HG03045 (cell line): ENCODE data around the gene GAREM1.

Source experiments
- ATAC-seq: cut with Tn5 transposase; IDR thresholded peaks from one replicate; pipeline ENCODE4 v1.9.1; 2021; ENCODE audit warnings: mild to moderate bottlenecking, moderate library complexity; ENCODE audit not compliant: unreplicated experiment

Gene GAREM1

GRCh38 chr18:32335228-32335627, 135.5 kb downstream of the GAREM1 start:
- ATAC-seq: no peak

- ATAC-seq: no peak
Measured at GRCh38 chr18:32333781-32334180, 136.9 kb downstream of the GAREM1 start.

GRCh38 chr18:32332708-32333107, 138.0 kb downstream of the GAREM1 start:
- ATAC-seq: no peak

GRCh38 chr18:32328974-32329373, 141.7 kb downstream of the GAREM1 start:
- ATAC-seq: no peak

- no peak for ATAC-seq
Measured at GRCh38 chr18:32328379-32328778, 142.3 kb downstream of the GAREM1 start.

- no peak for ATAC-seq
Measured at GRCh38 chr18:32326450-32327308, 144.0 kb downstream of the GAREM1 start.

- no peak for ATAC-seq
Measured at GRCh38 chr18:32324181-32324580, 146.5 kb downstream of the GAREM1 start.

GRCh38 chr18:32321826-32322225, 148.9 kb downstream of the GAREM1 start:
- ATAC-seq: no peak

GRCh38 chr18:32319084-32319483, 151.6 kb downstream of the GAREM1 start:
- ATAC-seq: no peak

- ATAC-seq: no peak
Measured at GRCh38 chr18:32318581-32318980, 152.1 kb downstream of the GAREM1 start.

- no peak for ATAC-seq
Measured at GRCh38 chr18:32317651-32318050, 153.0 kb downstream of the GAREM1 start.

GRCh38 chr18:32315881-32316280, 154.8 kb downstream of the GAREM1 start:
- ATAC-seq: no peak

- ATAC-seq: no peak
Measured at GRCh38 chr18:32310774-32311173, 159.9 kb downstream of the GAREM1 start.

GRCh38 chr18:32310101-32310500, 160.6 kb downstream of the GAREM1 start:
- no peak for ATAC-seq

- no peak for ATAC-seq
Measured at GRCh38 chr18:32308493-32309120, 162.1 kb downstream of the GAREM1 start.

- ATAC-seq: no peak
Measured at GRCh38 chr18:32303400-32303799, 167.3 kb downstream of the GAREM1 start.

- ATAC-seq: no peak
Measured at GRCh38 chr18:32302806-32303205, 167.9 kb downstream of the GAREM1 start.

GRCh38 chr18:32301976-32302743, 168.5 kb downstream of the GAREM1 start:
- peak; percentile 76 for ATAC-seq

GRCh38 chr18:32301361-32301760, 169.3 kb downstream of the GAREM1 start:
- ATAC-seq: no peak

GRCh38 chr18:32300914-32301313, 169.8 kb downstream of the GAREM1 start:
- no peak for ATAC-seq

GRCh38 chr18:32299484-32299883, 171.2 kb downstream of the GAREM1 start:
- ATAC-seq: no peak
